ENCODE measurements around the gene SLC6A14. TPM values are rescaled to one million over a fixed set of nuclear protein-coding genes. Genes with fewer than 3 reads are reported as not detected.

SLC6A14 gene
- total RNA-seq, 1 experiment from 2014 or later, result not detected

DNA sequence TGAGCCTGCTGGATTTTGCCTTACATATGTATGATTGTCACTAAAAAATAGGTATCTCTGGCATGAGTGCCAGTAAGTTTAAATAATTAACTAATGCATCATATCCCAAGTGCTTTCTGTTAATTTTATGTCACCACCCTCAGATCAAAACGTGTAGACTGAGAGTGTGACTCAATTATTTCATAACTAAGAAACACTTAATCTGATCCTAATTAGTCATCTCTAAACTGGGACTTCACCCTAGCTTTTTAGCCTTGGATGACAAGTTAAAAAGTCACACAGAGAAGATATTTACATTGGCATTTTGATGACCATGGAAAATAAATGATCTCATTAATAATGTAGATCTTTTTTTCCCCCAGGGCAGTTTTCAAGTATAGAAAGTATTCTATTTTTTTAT, 23.1 kb upstream of the SLC6A14 start:
- no peak for DNase-seq
- no peak overlapping the region for H3K4me3 Mint-ChIP-seq
- H4K8ac ChIP-seq (replicated peaks; ENCODE audit: insufficient read length, low read depth, low read length), result no peak overlapping the region
- no peak overlapping the region for H3K14ac ChIP-seq (ENCODE audit: insufficient read depth, low read length)
- H4K5ac ChIP-seq (ENCODE audit: insufficient read length, low read depth, low read length), result no peak overlapping the region
- H2BK15ac ChIP-seq (ENCODE audit: low read depth, low read length), result no peak overlapping the region
- H3K4me1 Mint-ChIP-seq, result no peaks in the 10 kb centered on the region
- no peak overlapping the region for H3K56ac ChIP-seq (ENCODE audit: insufficient read length, low read depth, low read length)
- no peaks in the 10 kb centered on the region for H4K20me1 ChIP-seq (ENCODE audit: control insufficient read depth, insufficient read depth, insufficient read length)
- H3K9me3 ChIP-seq (ENCODE audit: control insufficient read depth, low read depth, low read length), result no peaks in the 10 kb centered on the region
- H2BK12ac ChIP-seq (ENCODE audit: insufficient read length, low read depth, low read length), result no peak overlapping the region
- H3K27ac ChIP-seq (ENCODE audit: insufficient read length, low read depth, low read length), result no peak overlapping the region
- H3K4me1 ChIP-seq (ENCODE audit: insufficient read depth, low read length), result no peaks in the 10 kb centered on the region
- no peak overlapping the region for H3K18ac ChIP-seq (ENCODE audit: insufficient read length, low read depth, low read length)
- H3K27me3 ChIP-seq (ENCODE audit: insufficient read depth, low read length), result no peaks in the 10 kb centered on the region
- H3K4ac ChIP-seq (ENCODE audit: low read depth, low read length), result no peak overlapping the region
- WGBS (ENCODE audit: extremely low coverage, insufficient read length, low lambda C conversion rate), result no CpG with 5 or more reads among the region's 1 CpG
- H2BK120ac ChIP-seq (ENCODE audit: low read depth, low read length, poor library complexity, severe bottlenecking), result no peak overlapping the region
- H2BK20ac ChIP-seq (ENCODE audit: low read depth, low read length, poor library complexity, severe bottlenecking), result no peak overlapping the region
- peaks cover 22 to 24% of the 10 kb centered on the region in 2 experiments for H3K9me3 Mint-ChIP-seq
- H3K79me1 ChIP-seq (ENCODE audit: insufficient read depth, low read depth, low read length, poor library complexity, severe bottlenecking), result no peaks in the 10 kb centered on the region
- H3K4me2 ChIP-seq (ENCODE audit: insufficient read depth, insufficient read length, low read length), result no peak overlapping the region
- no peak overlapping the region for H3K9ac ChIP-seq (ENCODE audit: extremely low read depth, insufficient read length, low read length)
- no peak overlapping the region for H3K27ac Mint-ChIP-seq
- H2AK5ac ChIP-seq (ENCODE audit: insufficient read length, low read length), result no peak overlapping the region
- no peak overlapping the region for H3K23ac ChIP-seq (ENCODE audit: insufficient read length, low read depth, low read length)
- no peak overlapping the region for H3T11ph ChIP-seq (ENCODE audit: low read length)
- H2AFZ ChIP-seq (ENCODE audit: low read length), result no peak overlapping the region
- H3K23me2 ChIP-seq (ENCODE audit: insufficient read length, low read depth, low read length, poor library complexity, severe bottlenecking), result no peaks in the 10 kb centered on the region
- H4K91ac ChIP-seq (ENCODE audit: insufficient read length, low read depth, low read length), result no peak overlapping the region
- no peaks in the 10 kb centered on the region; the same call in 1 of the 2 replicates for H3K27me3 Mint-ChIP-seq (ENCODE audit: low read depth)
- TF ChIP-seq, protein P1, sequence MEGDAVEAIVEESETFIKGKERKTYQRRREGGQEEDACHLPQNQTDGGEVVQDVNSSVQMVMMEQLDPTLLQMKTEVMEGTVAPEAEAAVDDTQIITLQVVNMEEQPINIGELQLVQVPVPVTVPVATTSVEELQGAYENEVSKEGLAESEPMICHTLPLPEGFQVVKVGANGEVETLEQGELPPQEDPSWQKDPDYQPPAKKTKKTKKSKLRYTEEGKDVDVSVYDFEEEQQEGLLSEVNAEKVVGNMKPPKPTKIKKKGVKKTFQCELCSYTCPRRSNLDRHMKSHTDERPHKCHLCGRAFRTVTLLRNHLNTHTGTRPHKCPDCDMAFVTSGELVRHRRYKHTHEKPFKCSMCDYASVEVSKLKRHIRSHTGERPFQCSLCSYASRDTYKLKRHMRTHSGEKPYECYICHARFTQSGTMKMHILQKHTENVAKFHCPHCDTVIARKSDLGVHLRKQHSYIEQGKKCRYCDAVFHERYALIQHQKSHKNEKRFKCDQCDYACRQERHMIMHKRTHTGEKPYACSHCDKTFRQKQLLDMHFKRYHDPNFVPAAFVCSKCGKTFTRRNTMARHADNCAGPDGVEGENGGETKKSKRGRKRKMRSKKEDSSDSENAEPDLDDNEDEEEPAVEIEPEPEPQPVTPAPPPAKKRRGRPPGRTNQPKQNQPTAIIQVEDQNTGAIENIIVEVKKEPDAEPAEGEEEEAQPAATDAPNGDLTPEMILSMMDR (conservative IDR thresholded peaks at IDR 0.05), result no peak
- no peaks in the 10 kb centered on the region for H3K79me2 ChIP-seq (ENCODE audit: insufficient read depth, low read length)
- peaks cover 6 to 23% (median 21%) of the 10 kb centered on the region in 3 experiments; a peak in 5 of 7 replicates for H3K36me3 Mint-ChIP-seq (ENCODE audit: insufficient read depth in 1 of 3, low read depth in 3 of 3)
- H2BK5ac ChIP-seq (ENCODE audit: insufficient read length, low read length), result no peak overlapping the region

All from H9 (cell line).